Left hindlimb (tissue), 1 donor: Measurements from ENCODE around the gene PGA5.

ENCODE experiments used
- DNase-seq: peaks from one replicate; pipeline ENCODE4 v3.0.0-alpha.2; 2018

The PGA5 gene

DNA sequence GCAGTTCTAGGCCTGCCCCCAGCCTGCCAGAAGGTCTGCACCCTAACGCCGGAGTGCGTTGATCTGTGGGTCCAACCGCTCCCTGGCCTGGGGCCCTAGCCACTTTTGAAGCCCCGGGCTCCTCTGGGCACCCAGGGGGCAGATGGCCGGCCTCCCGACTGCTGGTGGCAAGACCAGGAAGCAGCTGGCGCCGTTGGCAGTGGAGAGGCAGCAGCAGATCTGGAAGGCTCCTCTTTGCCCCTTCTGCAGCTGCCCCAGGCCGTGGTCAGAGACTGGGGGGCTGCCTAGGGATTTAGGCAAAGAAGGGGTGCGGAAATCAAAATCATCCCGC, 54.6 kb downstream of the PGA5 start:
- DNase-seq, result no peak

DNA sequence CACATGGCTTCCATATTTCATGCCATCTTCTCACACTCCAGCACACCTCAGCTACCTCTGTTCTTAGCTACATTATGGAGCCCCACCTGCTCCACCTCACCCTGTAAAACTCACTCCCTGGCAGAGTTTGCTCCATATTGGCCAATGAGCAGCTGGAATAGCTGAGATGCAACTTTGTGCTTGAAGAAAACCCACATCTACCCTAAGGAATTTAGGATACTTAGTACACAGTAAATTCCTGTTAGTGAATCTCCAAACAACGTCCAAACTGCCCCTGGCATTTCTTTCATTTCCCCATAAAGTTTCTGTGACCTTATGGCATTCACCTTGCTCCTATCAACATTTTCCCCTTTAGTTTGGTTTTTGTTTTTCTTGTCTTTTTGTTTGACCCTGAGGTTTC, 56.4 kb downstream of the PGA5 start:
- DNase-seq, result no peak

DNA sequence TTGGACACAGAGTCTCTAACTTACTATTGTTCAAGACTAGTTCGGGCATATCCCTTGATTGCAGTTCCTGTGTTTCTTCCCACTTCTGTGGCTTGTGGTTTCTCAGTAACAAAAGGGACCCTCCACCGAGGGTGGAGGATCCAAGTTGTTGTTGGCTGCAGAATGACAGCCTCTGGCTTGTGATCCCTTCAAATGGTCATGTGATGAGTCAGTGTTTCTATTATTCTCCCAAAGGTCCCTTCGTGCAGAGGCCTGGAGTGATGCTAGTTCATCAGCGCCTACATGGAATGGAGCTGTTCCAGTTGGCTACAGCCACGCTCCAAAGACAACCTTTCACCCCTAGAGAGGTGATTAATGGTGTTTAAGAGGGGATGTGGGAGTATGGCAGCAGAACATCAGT, 56.8 kb downstream of the PGA5 start:
- peak; percentile 62 for DNase-seq

DNA sequence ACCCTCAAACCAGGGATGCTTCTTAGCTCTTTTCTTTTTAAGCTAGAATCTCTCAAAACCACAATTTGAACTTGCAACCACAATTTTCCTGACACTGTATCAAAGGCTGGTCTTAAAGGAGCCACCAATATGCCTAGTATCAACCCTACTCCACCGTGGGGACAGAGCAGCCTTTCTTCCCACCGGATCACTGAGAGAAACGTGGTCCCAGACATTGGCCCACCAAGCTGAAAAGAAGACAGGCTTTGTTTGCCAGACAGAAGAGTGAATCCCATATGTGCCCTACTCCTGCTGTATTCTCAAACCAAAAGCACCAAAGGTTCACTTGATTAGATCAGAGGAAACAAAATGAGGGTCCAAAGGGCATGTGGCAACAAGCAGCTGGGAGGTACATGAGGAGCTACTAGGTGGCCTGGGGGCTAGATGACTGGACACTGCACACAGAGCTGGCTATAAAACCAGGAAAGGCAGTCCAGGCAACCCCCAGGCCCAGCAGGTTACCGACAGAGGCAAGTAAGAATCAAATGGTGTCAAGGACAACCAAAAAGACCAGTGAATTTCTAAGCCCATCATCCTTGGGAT, 57.8 kb downstream of the PGA5 start:
- DNase-seq, result no peak
